Skeletal muscle cell (primary cell): ENCODE data around the gene CDCP2.
"Not testable (repeated sequence)": the region's sequence is repeated elsewhere in the genome, so short reads cannot be mapped to it uniquely, and the experiment has no call there.

Experiments
- DNase-seq: peaks from one replicate; pipeline ENCODE4 v3.0.0-alpha.2; 2010; ENCODE audit warnings: low read depth
- H3K4me3 ChIP-seq: 2 replicates; pipeline ENCODE4 v1.5.1; 2011; ENCODE audit warnings: low read depth, mild to moderate bottlenecking, control low read depth, low read length, moderate library complexity

Gene CDCP2

DNA sequence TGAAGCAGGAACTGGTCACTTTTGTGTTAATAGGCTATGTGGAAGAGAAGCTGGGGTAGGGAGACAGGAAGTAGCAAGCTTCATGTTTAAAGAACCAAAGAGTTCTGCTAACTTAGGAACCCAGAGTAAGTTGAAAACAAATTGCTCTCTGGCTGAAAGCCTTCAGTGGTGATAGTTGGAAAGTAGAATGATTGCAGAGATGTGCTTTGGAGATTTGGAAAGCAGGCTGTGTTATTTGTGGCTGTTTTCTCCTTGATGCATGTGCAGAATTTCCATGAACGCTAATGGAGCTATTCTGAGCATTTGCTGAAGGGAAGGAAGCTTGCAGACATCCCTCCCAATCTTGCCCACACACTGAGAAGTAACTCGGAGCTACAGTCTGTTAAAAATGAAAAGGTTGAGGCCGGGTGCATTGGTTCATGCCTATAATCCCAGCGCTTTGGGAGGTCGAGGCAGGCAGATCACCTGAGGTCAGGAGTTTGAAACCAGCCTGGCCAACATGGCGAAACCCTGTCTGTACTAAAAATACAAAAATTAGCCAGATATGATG is 53.7 kb downstream of the CDCP2 start:
- DNase-seq, result no peak
- H3K4me3 ChIP-seq, result no peak overlapping the region

- no peak overlapping the region for H3K4me3 ChIP-seq
- DNase-seq, result no peak
Observed at GRCh38 chr1:54096877-54097240, 55.9 kb downstream of the CDCP2 start.

- H3K4me3 ChIP-seq, result no peak overlapping the region
- DNase-seq, result no peak
Observed at GRCh38 chr1:54096227-54096876, 56.4 kb downstream of the CDCP2 start.

DNA sequence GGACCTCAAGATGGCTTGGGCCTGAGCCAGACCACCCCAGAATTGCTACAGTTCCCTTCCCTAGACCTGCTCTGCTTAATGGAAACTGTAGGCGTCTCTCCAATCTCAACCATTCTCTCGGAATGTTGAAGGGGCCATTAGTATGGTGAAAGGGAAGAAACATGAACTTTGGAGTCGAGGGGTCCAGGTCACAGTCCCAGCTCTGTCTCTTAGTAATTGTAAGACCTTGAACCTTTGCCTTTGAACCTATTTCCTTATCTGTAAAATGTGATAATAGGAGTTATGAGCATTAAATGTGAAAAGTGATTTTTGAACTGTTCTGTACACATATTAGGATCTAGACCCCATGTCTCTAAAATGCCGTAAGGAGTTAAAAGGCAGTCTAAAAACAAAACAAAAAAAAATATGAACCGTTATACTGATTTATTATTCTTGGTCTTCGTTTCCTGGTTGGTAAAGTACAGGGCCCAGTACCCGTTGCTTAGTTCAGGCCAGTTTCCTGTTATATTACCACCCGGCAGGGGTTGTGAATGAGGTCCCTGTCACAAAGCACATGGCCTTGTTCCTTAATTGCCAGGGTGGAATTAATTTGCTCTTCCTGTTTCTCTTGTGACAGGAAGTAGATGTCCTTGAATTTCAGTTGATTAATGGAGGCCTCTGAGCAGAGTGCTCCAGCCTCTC is 57.1 kb downstream of the CDCP2 start:
- no peak overlapping the region for H3K4me3 ChIP-seq
- no peak for DNase-seq

- DNase-seq, H3K4me3 ChIP-seq: not testable (repeated sequence)
Observed at GRCh38 chr1:54094730-54095105, 58.1 kb downstream of the CDCP2 start.

GRCh38 chr1:54094001-54094729 is 58.6 kb downstream of the CDCP2 start:
- DNase-seq, result no peak
- H3K4me3 ChIP-seq, result no peak overlapping the region

DNA sequence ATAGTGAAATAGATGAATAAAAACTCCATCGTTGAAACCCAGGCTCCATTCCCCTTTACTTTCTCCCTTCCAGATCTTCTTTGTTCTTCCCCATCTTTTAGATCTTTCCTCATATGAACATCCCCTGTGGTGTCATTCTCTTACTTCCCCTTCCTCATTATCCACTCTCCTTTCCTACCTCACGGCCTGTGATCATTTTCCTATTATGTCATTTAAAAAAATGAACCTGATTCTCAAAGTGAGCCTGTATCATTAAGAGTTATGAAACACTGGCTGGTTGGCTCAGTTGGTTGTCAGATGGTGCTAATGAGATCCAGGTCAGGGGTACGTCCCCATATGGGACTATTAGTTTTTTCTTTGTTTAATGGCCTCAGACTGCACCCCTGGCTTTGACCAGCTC is 61.1 kb downstream of the CDCP2 start:
- no peak for DNase-seq
- no peak overlapping the region for H3K4me3 ChIP-seq

GRCh38 chr1:54088385-54088784 is 64.4 kb downstream of the CDCP2 start:
- no peak for DNase-seq
- H3K4me3 ChIP-seq, result no peak overlapping the region

- no peak overlapping the region for H3K4me3 ChIP-seq
- DNase-seq, result no peak
Observed at GRCh38 chr1:54086754-54087153, 66.0 kb downstream of the CDCP2 start.

GRCh38 chr1:54084794-54085193 is 68.0 kb downstream of the CDCP2 start:
- no peak for DNase-seq
- no peak overlapping the region for H3K4me3 ChIP-seq
